Cardiac atrium fibroblast (primary cell): ENCODE measurements around the gene OGDHL. TPM values are rescaled to one million over a fixed set of nuclear protein-coding genes. Genes with fewer than 3 reads are reported as not detected.

Source experiments
- total RNA-seq: library from RNA; depleted of rRNA; stranded (reverse); fragments of >200 nt; gene quantifications from 2 replicates; pipeline ENCODE4 v1.2.3, GENCODE V29; 2015

Gene OGDHL
- 0.49 TPM in 1 of 2 replicates, not detected in the other for total RNA-seq

DNA sequence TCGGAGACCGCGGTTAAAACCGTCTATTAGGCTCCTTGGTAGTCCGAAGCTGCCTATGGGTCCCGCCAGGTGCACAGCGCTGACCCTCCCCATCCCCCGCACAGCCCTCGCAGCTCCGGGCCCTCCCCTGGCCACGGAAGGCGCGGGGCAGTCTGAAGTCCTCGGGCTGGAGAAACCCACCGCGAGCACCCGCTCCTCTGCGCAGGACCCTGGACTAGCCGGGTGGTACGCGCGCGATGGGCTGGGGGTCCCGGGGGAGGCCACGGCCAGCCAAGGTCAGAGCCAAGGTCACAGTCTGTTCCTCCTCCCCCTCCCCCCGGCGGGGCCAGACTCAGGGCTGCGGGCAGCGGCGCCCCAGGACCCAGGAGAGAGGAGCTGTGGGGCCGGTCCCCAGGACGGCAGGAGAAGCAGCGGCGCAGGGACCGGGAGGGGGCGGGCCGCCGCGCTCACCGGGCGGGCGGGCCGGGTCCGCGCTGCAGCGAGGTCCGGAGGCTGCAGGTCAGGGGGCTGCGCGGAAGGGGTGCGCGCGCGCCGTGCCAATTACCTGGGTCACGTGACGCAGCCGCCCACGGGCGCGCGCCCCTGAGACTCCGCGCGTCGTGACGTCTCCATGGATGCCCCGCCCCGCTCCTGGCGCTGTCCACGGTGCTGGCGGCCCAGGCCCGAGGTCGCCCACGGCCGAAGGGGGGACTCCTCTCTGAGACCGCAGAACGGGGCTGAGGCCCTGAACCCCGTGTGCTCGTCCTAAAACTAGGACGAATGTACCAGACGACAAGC is at the start of gene OGDHL:
Gene OGDHL (minus strand): TSS at position 535 of the 777 bp plus-strand sequence. CDS start 3,731 bp downstream, outside the sequence.

Other genes with a start within 250 kb of the OGDHL start
- 35.4 and 58.8 TPM in 2 replicates for gene ERCC6, start 223.2 kb downstream of the OGDHL start, total RNA-seq
- 1.3 TPM in 1 of 2 replicates, not detected in the other for gene SLC18A3, start 152.0 kb downstream of the OGDHL start, total RNA-seq
- gene CHAT, start 148.3 kb downstream of the OGDHL start, total RNA-seq, result not detected in 2 replicates
- not detected in 2 replicates for gene C10orf53, start 82.7 kb downstream of the OGDHL start, total RNA-seq
- gene PARG, start 179.7 kb upstream of the OGDHL start, total RNA-seq, result 12.6 and 14.3 TPM in 2 replicates
- 8.7 and 12.8 TPM in 2 replicates for gene TIMM23B, start 179.7 kb upstream of the OGDHL start, total RNA-seq
- 2.5 and 4.4 TPM in 2 replicates for gene AGAP6, start 226.1 kb upstream of the OGDHL start, total RNA-seq